ENCODE data around the gene SLC66A2.

- TF ChIP-seq CTCF (IDR thresholded peaks at IDR 0.05; ENCODE audit: low read length) (no peak), EZH2 (IDR thresholded peaks at IDR 0.05; ENCODE audit: borderline replicate concordance, low read length) (no peak)
Observed at GRCh38 chr18:79927607-79928562, 23.6 kb downstream of the SLC66A2 start.
